Fibroblast of skin of left quadriceps (primary cell): ENCODE data around the gene TMEM126B.

Source experiments
- DNase-seq, 2 experiments: peaks; one replicate each; pipeline ENCODE4 v3.0.0-alpha.2; 2013; ENCODE audit warnings: low read depth in 2 of 2

Gene TMEM126B

GRCh38 chr11:85682330-85683305 lies 54.2 kb downstream of the TMEM126B start:
- no peak for DNase-seq

GRCh38 chr11:85685125-85685819 lies 56.9 kb downstream of the TMEM126B start:
- DNase-seq: no peak

GRCh38 chr11:85685820-85686459 lies 57.5 kb downstream of the TMEM126B start, which contains the start of gene CCDC89:
Gene CCDC89, minus strand, starts transcription at chr11:85686195. Its CDS starts 65 bp downstream, at chr11:85686130.
- DNase-seq: peak in 1 of 2 experiments; percentile 52
